Spleen (tissue), 11 donors: ENCODE measurements around the gene STX8. TPM values are rescaled to one million over a fixed set of nuclear protein-coding genes. Genes with fewer than 3 reads are reported as not detected.

Experiments used
- DNase-seq: peaks from one replicate; pipeline ENCODE4 v3.0.0-alpha.2; 2020
- H3K27ac ChIP-seq, 8 donors: fragments of 200-600 bp; sonication (generic) in 7 of 8; 1 replicate in 4 of 8; 2 replicates in 4 of 8; pipeline versions ENCODE4 v1.5.0 to v1.8.0; 2016 to 2021; ENCODE audit warnings: inconsistent platforms in 4 of 8, mild to moderate bottlenecking in 4 of 8, moderate library complexity in 1 of 8
- H3K27me3 ChIP-seq, 7 donors: fragments of 200-600 bp; sonication (generic) in 6 of 7; replicated peaks in 1 of 7; 1 replicate in 4 of 7; 2 replicates in 3 of 7; pipeline versions ENCODE4 v1.5.0 to v1.8.0; 2016 to 2021; ENCODE audit warnings: inconsistent platforms in 3 of 7, mild to moderate bottlenecking in 1 of 7
- H3K36me3 ChIP-seq, 6 donors: fragments of 200-600 bp; sonication (generic) in 5 of 6; 1 replicate in 4 of 6; 2 replicates in 2 of 6; pipeline versions ENCODE4 v1.5.0 to v1.8.0; 2016 to 2021; ENCODE audit warnings: inconsistent platforms in 2 of 6
- H3K4me1 ChIP-seq, 6 donors: fragments of 200-600 bp; sonication (generic) in 5 of 6; 1 replicate in 3 of 6; 2 replicates in 3 of 6; pipeline versions ENCODE4 v1.5.0 to v1.8.0; 2016 to 2021; ENCODE audit warnings: inconsistent platforms in 3 of 6
- H3K4me3 ChIP-seq, 8 donors: fragments of 200-600 bp; sonication (generic) in 7 of 8; 1 replicate in 4 of 8; 2 replicates in 4 of 8; pipeline versions ENCODE4 v1.5.0 to v1.8.0; 2016 to 2021; ENCODE audit warnings: inconsistent platforms in 4 of 8, mild to moderate bottlenecking in 4 of 8, moderate library complexity in 2 of 8
- H3K9me3 ChIP-seq, 8 donors: fragments of 200-600 bp; sonication (generic) in 7 of 8; 1 replicate in 4 of 8; 2 replicates in 4 of 8; pipeline versions ENCODE4 v1.5.0 to v1.8.0; 2016 to 2021; ENCODE audit warnings: inconsistent platforms in 4 of 8
- POLR2A ChIP-seq, 3 donors: fragments of 450-650 bp; IDR thresholded peaks; one replicate each; pipeline ENCODE4 v1.5.1; 2017; ENCODE audit warnings: antibody characterized with exemption in 3 of 3, mild to moderate bottlenecking in 1 of 3
- POLR2AphosphoS5 ChIP-seq, 3 donors: sonication (generic); formaldehyde crosslinking; IDR thresholded peaks; one replicate each; pipeline ENCODE4 v1.5.1; 2017; ENCODE audit warnings: antibody characterized with exemption in 3 of 3
- WGBS, 5 donors: extraction: QIAGEN DNeasy Blood & Tissue Kit in 3 of 5; methylation state at CpG; one replicate each; pipeline versions ENCODE4 v1.1.5 to v1.1.7; 2013 to 2018; 5-methylcytosine and 5-hydroxymethylcytosine counted together
- intact Hi-C: fragments of 100-400 bp; cut with DNase I; formaldehyde crosslinking; loops from one replicate; pipeline ENCODE4 v1.15.0; 2023; ENCODE audit warnings: low total_unique reads
- polyA plus RNA-seq, 3 donors: library from polyadenylated mRNA; stranded (reverse); fragments of 200-250 nt; gene quantifications; one replicate each; pipeline ENCODE4 v1.2.1, GENCODE V29; 2013
- total RNA-seq, 7 donors: library from RNA; depleted of rRNA in 3 of 7; stranded (reverse); fragments of >200 nt in 3 of 7; fragmentation: NEBNext Ultra II Directional in 4 of 7; extraction: Animal tissue kit (Norgen Biotek cat#: 25700) in 4 of 7; gene quantifications; one replicate each; pipeline versions ENCODE4 v1.1.0 to v1.2.1, GENCODE V29; 2016 to 2021
- TF ChIP-seq, protein P1 (sequence below), 11 experiments: fragments of 200-600 bp in 7 of 11; fragments of 450-650 bp in 4 of 11; sonication (generic) in 4 of 11; IDR thresholded peaks in 8 of 11; conservative IDR thresholded peaks in 3 of 11; 1 replicate in 7 of 11; 2 replicates in 4 of 11; pipeline versions ENCODE4 v1.4.0 to v1.8.0; 2016 to 2021; ENCODE audit warnings: antibody characterized with exemption in 11 of 11, inconsistent platforms in 4 of 11, mild to moderate bottlenecking in 1 of 11
- donor health status: healthy with polysubstance abuse.
- donor health status: DM: no; HTN: no; CAD: no; lungs with moderate emphysema.
- donor health status: DM: no; HTN: no; CAD: no.
- donor health status: Bipolar disorder and iron deficiency.
- donor health status: healthy.
- donor health status: DM: no; HTN: no; CAD: no.
- donor health status: DM: yes; HTN: yes; CAD: no.

Gene STX8
- total and polyA plus RNA-seq, 10 donors = 37.3 to 59.8 (median 48.9) TPM

DNA sequence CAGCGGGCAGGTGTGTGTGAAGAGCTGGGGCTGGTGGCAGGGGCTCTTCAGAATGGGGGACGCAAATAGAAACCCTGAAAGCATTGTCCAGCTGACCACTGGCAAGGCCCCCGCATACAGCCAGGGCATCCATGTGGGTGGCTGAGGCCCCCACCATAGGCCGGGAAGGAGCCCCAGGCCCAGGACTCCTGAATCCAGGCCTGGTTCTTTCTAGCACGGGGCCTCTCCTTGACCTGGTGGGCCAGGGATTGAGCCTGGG lies 353.8 kb downstream of the STX8 start:
- peaks cover 0 to 18% (median 0%) of the 10 kb centered on the region in 7 donors for H3K27me3 ChIP-seq
- H3K4me1 ChIP-seq = peaks cover 0 to 3% (median 0%) of the 10 kb centered on the region in 6 donors
- H3K9me3 ChIP-seq = peaks cover 0 to 4% (median under 1%) of the 10 kb centered on the region in 8 donors
- TF ChIP-seq POLR2A (IDR thresholded peaks at IDR 0.05) (no peak), POLR2AphosphoS5 (IDR thresholded peaks at IDR 0.05) (no peak)
- TF ChIP-seq, protein P1, sequence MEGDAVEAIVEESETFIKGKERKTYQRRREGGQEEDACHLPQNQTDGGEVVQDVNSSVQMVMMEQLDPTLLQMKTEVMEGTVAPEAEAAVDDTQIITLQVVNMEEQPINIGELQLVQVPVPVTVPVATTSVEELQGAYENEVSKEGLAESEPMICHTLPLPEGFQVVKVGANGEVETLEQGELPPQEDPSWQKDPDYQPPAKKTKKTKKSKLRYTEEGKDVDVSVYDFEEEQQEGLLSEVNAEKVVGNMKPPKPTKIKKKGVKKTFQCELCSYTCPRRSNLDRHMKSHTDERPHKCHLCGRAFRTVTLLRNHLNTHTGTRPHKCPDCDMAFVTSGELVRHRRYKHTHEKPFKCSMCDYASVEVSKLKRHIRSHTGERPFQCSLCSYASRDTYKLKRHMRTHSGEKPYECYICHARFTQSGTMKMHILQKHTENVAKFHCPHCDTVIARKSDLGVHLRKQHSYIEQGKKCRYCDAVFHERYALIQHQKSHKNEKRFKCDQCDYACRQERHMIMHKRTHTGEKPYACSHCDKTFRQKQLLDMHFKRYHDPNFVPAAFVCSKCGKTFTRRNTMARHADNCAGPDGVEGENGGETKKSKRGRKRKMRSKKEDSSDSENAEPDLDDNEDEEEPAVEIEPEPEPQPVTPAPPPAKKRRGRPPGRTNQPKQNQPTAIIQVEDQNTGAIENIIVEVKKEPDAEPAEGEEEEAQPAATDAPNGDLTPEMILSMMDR (IDR thresholded peaks at IDR 0.05 in 8 of 11, conservative IDR thresholded peaks at IDR 0.05 in 3 of 11) = no peak
- WGBS, 5 donors = 79 to 95% (median 90%) methylated on average over 5 of the region's 5 CpGs
- no peak overlapping the region for H3K4me3 ChIP-seq
- H3K27ac ChIP-seq = no peak overlapping the region
- no peak for DNase-seq
- H3K36me3 ChIP-seq = no peaks in the 10 kb centered on the region
- intact Hi-C loops = no loop called here

DNA sequence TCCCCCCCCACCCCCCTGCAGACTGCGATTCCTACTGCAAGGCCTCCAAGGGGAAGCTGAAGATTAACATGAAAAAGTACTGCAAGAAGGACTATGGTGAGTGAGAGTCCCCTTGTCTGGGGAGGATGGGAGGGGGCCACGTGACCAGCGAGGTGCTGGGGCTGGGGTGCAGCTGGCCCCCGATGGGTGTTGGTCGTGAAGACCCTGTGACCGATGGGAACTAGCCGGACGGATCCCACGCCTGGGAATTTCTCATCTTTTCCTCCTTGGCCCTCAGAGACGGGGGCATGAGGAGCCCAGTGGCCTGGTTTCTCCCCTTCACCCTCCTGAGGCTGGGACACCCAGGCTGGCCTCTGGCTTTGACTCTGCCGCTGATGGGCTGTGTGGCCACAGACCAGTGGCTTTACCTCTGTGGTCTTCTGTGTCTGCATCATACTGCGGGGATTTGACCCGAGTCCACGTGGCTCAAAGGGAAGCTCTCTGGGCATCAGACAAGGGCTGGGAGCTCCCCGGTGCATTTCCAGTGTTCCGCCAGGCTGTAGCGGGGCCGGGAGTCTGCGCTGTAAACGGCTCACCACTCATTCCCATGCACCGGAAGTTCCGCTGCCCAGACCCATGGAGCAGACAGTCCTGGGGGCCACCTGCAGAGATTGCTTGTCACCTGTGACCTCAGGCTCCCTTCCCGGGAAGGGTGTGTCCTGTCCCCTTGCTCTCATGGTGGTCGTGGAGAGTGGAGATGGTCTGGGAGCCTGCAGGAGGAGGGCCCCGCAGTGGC lies 354.3 kb downstream of the STX8 start:
- Histone ChIP-seq H3K9me3 (peaks cover 0 to 9% (median 5%) of the 10 kb centered on the region in 8 donors), H3K27ac (no peak overlapping the region), H3K4me3 (no peak overlapping the region), H3K36me3 (no peaks in the 10 kb centered on the region), H3K27me3 (peaks cover 0 to 13% (median 0%) of the 10 kb centered on the region in 7 donors), H3K4me1 (no peaks in the 10 kb centered on the region)
- intact Hi-C loops = no loop called here
- TF ChIP-seq POLR2AphosphoS5 (IDR thresholded peaks at IDR 0.05) = no peak
- no peak for TF ChIP-seq POLR2A (IDR thresholded peaks at IDR 0.05)
- TF ChIP-seq, protein P1 (IDR thresholded peaks at IDR 0.05 in 8 of 11, conservative IDR thresholded peaks at IDR 0.05 in 3 of 11) = no peak
- DNase-seq = peak; percentile 47
- 85 to 95% (median 92%) methylated on average over 17 to 25 of the region's 25 CpGs for WGBS, 5 donors

DNA sequence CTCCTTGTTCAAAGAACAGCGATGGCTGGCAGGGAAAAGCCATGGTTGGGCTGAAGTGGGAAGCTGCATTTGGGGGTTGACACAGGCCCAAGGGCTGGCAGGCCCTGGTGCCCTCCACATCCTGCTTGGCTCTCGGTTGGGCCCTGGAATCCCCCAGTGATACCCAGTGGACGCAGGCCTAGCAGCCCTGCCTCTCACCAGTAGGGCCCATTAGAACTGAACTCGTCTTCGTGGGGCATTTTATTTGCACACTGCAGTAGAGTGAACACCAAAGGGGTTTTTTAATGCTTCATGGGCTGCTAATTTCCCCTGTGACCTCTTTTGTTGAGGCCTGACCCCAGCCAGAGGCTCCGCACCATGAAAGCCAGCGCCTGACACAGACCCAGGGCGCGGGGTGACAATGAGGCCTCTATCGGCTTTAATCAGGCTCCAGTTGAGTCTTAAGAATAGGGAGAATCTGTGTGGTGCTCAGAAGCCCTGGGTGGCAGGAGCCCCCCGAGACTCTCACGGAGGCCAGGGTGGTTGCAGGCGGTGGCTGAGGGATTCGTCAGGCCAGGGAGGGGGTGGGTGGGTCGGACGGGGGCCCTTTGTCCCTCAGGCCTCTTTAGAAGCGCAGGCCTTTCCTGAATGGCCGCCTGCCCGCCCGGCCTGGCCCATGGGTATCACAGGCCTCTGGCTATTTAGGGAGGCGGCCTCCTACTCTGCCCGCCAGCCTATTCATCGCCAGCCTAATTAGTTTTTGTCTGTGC lies 355.0 kb downstream of the STX8 start:
- intact Hi-C loops = no loop called here
- WGBS, 5 donors = 86 to 91% (median 90%) methylated on average over 12 to 23 of the region's 23 CpGs

More for the DNA sequence above, 355.0 kb downstream of the STX8 start:
- Histone ChIP-seq H3K9me3 (peaks cover 0 to 17% (median 13%) of the 10 kb centered on the region in 8 donors), H3K36me3 (no peaks in the 10 kb centered on the region), H3K27ac (no peak overlapping the region), H3K4me3 (no peak overlapping the region), H3K27me3 (peaks cover 0 to 7% (median 0%) of the 10 kb centered on the region in 7 donors), H3K4me1 (no peaks in the 10 kb centered on the region)
- peak; percentile 28 for DNase-seq
- no peak for TF ChIP-seq POLR2A (IDR thresholded peaks at IDR 0.05)
- no peak for TF ChIP-seq POLR2AphosphoS5 (IDR thresholded peaks at IDR 0.05)
- TF ChIP-seq, protein P1 (IDR thresholded peaks at IDR 0.05 in 8 of 11, conservative IDR thresholded peaks at IDR 0.05 in 3 of 11) = no peak
